Activated T-cell treated with anti-CD3 and anti-CD28 coated beads, Interleukin-2, amount 50 U/mL, for 72 hours (primary cell): Measurements from ENCODE around the gene TUBGCP2. TPM values are rescaled to one million over a fixed set of nuclear protein-coding genes. Genes with fewer than 3 reads are reported as not detected.

ENCODE experiments used
- ATAC-seq, 2 donors: fragments of 150-1000 bp; cut with Tn5 transposase; replicated peaks in 1 of 2; 2 replicates each; pipeline ENCODE4 v1.10.0; 2021; ENCODE audit warnings: moderate library complexity in 2 of 2, mild to moderate bottlenecking in 1 of 2
- DNase-seq, 2 donors: peaks; one replicate each; pipeline ENCODE4 v3.0.0; 2021 to 2022; ENCODE audit warnings: mixed read lengths in 1 of 2
- H3K27ac Mint-ChIP-seq: one replicate; pipeline ENCODE4 v1.8.0; 2022; ENCODE audit warnings: mild to moderate bottlenecking, moderate library complexity, mixed read lengths
- H3K27me3 Mint-ChIP-seq: one replicate; pipeline ENCODE4 v1.8.0; 2022; ENCODE audit warnings: low read depth, mixed read lengths
- H3K36me3 Mint-ChIP-seq, 2 donors: one replicate each; pipeline ENCODE4 v1.8.0; 2022; ENCODE audit warnings: mixed read lengths in 2 of 2, mild to moderate bottlenecking in 1 of 2; ENCODE audit not compliant: insufficient read depth in 2 of 2
- H3K4me1 Mint-ChIP-seq: one replicate; pipeline ENCODE4 v1.8.0; 2022; ENCODE audit warnings: low read depth, mixed read lengths
- H3K4me3 Mint-ChIP-seq, 2 donors: one replicate each; pipeline ENCODE4 v1.8.0; 2022; ENCODE audit warnings: mild to moderate bottlenecking in 2 of 2, mixed read lengths in 2 of 2, moderate library complexity in 2 of 2
- H3K9me3 Mint-ChIP-seq, 2 donors: one replicate each; pipeline ENCODE4 v1.8.0; 2022; ENCODE audit warnings: mixed read lengths in 2 of 2
- total RNA-seq, 2 donors: library from RNA; stranded (reverse); gene quantifications; one replicate each; pipeline ENCODE4 v1.2.3, GENCODE V29; 2022

TUBGCP2 gene
- total RNA-seq, 2 donors from 2014 or later: 50.9 to 51.2 TPM

DNA sequence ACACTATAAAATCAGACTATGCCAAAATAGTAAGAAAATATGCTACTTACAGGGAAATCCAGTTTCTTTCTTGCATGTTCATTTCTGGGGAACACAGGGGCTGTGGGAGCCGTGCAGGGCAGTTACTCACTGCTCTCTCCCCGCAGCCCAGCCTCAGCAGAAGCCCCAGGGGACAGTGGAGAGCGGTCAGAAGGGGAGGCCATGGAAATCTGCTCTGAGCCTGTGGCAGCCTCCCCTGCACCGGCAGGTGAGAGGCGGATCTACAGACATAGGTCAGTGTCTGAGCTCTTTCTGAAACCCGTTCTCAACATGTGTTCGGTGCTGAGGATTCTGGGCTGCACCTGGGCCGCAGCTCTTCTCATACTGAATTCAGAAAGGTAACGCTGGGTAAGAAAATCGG, 2.9 kb upstream of the TUBGCP2 start:
- no peak overlapping the region for H3K27ac Mint-ChIP-seq

DNA sequence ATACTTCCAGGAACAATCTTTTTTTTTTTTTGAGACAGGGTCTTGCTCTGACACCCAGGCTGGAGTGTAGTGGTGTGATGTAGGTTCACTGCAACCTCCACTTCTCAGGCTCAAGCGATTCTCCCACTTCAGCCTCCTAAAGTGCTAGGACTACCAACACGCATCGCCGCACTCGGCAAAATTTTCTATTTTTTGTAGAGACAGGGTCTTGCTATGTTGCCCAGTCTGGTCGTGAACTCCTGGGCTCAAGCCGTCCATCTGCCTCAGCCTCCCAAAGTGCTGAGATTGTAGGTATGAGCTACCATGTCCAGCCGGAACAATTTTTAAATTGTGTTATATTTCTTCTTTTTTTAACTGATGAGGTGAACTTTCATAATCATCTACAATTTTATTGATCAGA, 2.1 kb upstream of the TUBGCP2 start:
- Mint-ChIP-seq H3K4me3 (no peak overlapping the region), H3K9me3 (no peaks in the 10 kb centered on the region), H3K27me3 (no peaks in the 10 kb centered on the region), H3K27ac (no peak overlapping the region), H3K36me3 (peaks cover 4 to 5% of the 10 kb centered on the region in 2 donors), H3K4me1 (peaks cover 16% of the 10 kb centered on the region)
- ATAC-seq (no peak), DNase-seq (no peak)

More for the DNA sequence above, 2.9 kb upstream of the TUBGCP2 start:
- DNase-seq (no peak), ATAC-seq (no peak)
- Mint-ChIP-seq H3K4me1 (peaks cover 15% of the 10 kb centered on the region), H3K36me3 (peaks cover 4 to 5% of the 10 kb centered on the region in 2 donors), H3K27me3 (no peaks in the 10 kb centered on the region), H3K4me3 (no peak overlapping the region), H3K9me3 (no peaks in the 10 kb centered on the region)

DNA sequence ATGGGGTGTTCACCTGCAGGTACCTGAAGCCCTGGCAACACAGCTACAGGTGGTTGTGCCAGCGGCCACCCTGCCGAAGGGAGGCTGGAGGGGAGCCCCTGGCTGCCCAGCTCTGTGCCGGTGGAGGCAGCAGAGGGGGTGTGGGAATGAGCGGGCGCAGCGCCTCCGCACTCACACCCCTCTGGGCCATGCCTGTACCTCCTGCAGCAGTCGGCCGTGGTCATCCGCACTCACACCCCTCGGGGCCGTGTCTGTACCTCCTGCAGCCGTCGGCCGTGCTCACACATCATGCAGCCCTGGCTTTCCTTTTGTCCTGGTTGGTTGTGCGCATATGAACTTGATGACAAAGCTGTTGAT, 1.7 kb upstream of the TUBGCP2 start:
- Mint-ChIP-seq H3K27ac (no peak overlapping the region), H3K9me3 (no peaks in the 10 kb centered on the region), H3K36me3 (peaks cover 4 to 5% of the 10 kb centered on the region in 2 donors), H3K4me1 (peaks cover 19% of the 10 kb centered on the region), H3K4me3 (peak overlapping the region in 1 of 2 donors; percentile 78), H3K27me3 (no peaks in the 10 kb centered on the region)
- ATAC-seq (no peak), DNase-seq (no peak)

DNA sequence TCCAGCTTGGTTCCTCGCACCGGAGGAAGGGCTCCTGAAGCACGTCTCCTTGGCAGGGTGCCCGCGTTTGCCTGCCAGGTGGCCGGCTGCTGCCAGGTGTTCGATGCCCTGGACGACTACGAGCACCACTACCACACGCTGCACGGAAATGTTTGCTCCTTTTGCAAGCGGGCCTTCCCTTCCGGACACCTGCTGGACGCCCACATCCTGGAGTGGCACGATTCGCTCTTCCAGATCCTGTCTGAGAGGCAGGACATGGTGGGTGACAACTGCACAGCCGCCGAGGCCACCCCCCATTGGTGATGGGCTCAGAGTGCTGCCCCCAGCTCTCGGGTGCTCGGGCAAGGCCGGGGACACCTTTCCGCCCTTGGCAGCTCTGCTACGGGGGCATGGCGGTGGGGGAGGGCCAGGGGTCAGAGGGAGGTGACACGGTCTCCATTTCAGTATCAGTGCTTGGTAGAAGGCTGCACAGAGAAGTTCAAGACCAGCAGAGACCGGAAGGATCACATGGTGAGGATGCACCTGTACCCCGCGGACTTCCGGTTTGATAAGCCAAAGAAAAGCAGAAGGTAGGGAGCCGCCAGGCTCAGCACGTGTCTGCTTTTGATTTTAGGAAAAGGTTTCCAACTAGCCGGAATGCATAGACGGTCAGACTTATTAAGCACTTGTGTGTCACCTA, 1.2 kb upstream of the TUBGCP2 start:
- no peaks in the 10 kb centered on the region for H3K27me3 Mint-ChIP-seq
- H3K27ac Mint-ChIP-seq: no peak overlapping the region
- H3K4me3 Mint-ChIP-seq: peak overlapping the region; percentile 37 to 78
- H3K9me3 Mint-ChIP-seq: no peaks in the 10 kb centered on the region
- ATAC-seq (no peak), DNase-seq (no peak)
- peaks cover 4 to 5% of the 10 kb centered on the region in 2 donors for H3K36me3 Mint-ChIP-seq
- H3K4me1 Mint-ChIP-seq: peaks cover 24% of the 10 kb centered on the region

DNA sequence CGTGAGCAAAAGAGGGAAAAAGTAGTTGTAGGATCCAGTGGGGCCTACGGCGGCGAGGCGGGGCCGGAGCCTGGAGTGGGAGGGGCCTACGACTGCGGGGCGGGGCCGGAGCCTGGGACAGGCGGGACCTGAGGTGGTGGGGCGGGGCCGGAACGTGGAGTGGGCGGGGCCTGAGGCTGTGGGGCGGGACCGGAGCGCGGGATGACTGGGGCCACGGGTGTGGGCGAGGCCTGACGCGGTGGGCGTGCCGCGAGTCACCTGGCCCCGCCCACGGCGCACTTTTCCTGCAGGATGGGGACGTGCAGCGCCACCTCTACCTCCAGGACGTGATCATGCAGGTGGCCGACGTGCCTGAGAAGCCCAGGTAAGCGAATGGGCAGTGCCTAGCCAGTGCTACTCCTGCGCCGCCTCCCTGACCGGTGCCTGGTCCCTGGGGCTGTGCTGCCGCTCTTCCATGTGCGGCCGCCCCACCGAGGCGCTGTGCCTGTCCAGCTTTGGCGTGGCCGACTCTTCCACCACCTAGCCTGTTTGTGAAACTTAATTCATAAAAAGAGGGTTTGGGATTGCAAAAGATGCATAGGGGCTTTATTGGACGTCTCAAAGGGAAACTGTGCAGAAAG, 538 bp upstream of the TUBGCP2 start:
- no peaks in the 10 kb centered on the region for H3K9me3 Mint-ChIP-seq
- DNase-seq (peak; percentile 92 to 96), ATAC-seq (peak; percentile 88)
- H3K36me3 Mint-ChIP-seq: peaks cover 4 to 5% of the 10 kb centered on the region in 2 donors
- H3K4me3 Mint-ChIP-seq: peak overlapping the region; percentile 74 to 78
- peak overlapping the region; percentile 54 for H3K27ac Mint-ChIP-seq
- H3K4me1 Mint-ChIP-seq: peaks cover 30% of the 10 kb centered on the region
- no peaks in the 10 kb centered on the region for H3K27me3 Mint-ChIP-seq

DNA sequence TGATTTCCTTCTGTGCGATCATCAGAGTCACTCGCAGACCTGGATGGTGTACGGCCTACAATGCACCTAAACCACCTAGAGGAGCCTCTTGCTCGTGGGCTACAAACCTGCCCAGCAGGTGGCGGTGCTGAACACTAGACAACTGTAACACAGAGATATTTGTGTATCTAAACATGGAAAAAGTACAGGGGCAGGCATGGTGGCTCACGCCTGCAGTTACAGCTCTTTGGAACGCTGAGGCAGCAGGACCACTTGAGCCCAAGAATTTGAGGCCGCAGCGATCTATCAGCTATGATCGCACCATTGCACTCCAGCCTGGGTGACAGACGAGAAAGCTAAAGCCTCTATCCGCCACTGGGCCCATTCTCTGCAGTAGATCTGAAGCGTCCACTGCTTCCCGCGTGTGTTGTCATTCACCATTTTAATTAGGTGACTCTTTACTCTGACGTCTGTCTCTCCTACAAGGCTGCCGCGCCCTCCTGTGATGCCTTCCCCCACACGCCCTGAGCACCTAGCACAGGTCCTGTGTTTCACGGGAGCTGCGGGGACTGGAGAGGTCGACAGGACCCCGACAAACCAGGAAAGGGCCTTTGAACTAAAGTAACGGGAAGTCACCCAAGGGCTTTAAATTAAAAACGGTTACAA, 774 bp downstream of the TUBGCP2 start:
- peaks cover 34% of the 10 kb centered on the region for H3K4me1 Mint-ChIP-seq
- peak overlapping the region; percentile 97 to 98 for H3K4me3 Mint-ChIP-seq
- ATAC-seq (peak; percentile 44 to 50), DNase-seq (peak; percentile 86 to 88)
- H3K27me3 Mint-ChIP-seq: no peaks in the 10 kb centered on the region
- peak overlapping the region; percentile 99 for H3K27ac Mint-ChIP-seq
- H3K9me3 Mint-ChIP-seq: no peaks in the 10 kb centered on the region
- H3K36me3 Mint-ChIP-seq: peaks cover 4 to 5% of the 10 kb centered on the region in 2 donors

DNA sequence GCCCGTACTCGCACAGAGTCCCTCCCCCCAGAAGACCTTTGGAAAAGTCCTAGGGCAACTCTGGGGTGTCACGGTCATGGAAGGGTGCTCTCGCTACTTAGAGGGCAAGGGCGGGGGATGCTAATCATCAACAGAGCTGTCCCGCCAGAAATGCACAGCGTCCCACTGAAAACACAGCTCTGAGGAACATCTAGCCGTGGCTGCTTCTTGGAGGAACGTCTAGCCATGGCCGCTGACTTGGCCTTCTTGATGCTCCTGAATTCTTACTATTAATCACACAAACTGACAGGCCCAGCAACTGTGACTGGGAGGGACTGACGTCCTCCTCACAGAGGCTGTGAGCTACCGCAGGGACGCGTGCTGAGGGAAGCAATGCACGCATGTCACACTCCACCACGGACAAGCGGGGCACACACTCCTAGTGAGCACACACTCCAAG, 1.7 kb downstream of the TUBGCP2 start:
- H3K4me3 Mint-ChIP-seq: peak overlapping the region; percentile 97 to 98
- H3K27me3 Mint-ChIP-seq: no peaks in the 10 kb centered on the region
- ATAC-seq: no peak
- H3K4me1 Mint-ChIP-seq: peaks cover 34% of the 10 kb centered on the region
- no peak overlapping the region for H3K27ac Mint-ChIP-seq
- peaks cover 4 to 5% of the 10 kb centered on the region in 2 donors for H3K36me3 Mint-ChIP-seq
- DNase-seq: no peak
- no peaks in the 10 kb centered on the region for H3K9me3 Mint-ChIP-seq

DNA sequence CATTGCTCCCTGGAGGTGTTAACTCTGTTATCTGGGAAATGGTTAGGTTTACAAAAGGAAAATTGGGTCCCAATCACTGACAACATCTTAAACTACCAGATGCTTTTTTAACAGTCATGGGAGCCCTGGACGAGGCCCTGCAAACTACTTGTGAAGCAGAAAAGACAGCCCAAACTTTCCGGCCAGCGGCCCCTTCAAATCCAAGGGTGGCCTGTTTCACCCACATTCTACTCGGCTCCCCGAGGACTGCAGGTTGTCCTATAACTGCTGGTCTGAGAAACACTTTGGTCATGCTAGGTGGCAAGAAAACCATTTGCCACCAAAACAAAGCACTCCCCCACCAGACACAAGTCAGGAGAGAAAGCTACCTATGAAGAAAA, 2.6 kb downstream of the TUBGCP2 start:
- Mint-ChIP-seq H3K27ac (no peak overlapping the region), H3K4me1 (peaks cover 34% of the 10 kb centered on the region), H3K4me3 (no peak overlapping the region), H3K36me3 (peaks cover 4 to 5% of the 10 kb centered on the region in 2 donors), H3K9me3 (no peaks in the 10 kb centered on the region), H3K27me3 (no peaks in the 10 kb centered on the region)
- ATAC-seq: no peak
- DNase-seq: no peak

DNA sequence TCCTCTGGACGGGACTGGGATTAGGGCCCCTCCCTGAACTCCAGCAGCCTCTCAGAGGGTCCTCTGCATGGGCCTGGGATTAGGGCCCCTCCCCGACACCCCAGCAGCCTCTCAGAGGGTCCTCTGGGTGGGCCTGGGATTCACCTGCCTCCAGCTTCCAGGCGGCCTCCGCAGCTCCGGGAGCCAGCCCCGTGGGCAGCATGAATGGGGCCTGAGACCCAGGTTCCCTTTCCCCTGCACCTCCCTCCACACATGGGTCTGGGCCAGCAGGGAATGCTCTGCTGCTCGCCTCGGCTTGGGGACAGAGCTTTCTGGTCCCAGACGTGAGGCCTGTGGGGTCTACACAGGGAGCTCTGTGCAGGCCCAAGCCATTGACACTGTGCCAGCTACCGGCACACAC, 5.5 kb downstream of the TUBGCP2 start:
- DNase-seq: no peak
- Mint-ChIP-seq H3K4me3 (no peak overlapping the region), H3K36me3 (peaks cover 4 to 10% of the 10 kb centered on the region in 2 donors), H3K9me3 (no peaks in the 10 kb centered on the region), H3K4me1 (peaks cover 34% of the 10 kb centered on the region), H3K27me3 (no peaks in the 10 kb centered on the region), H3K27ac (no peak overlapping the region)
- ATAC-seq: no peak

DNA sequence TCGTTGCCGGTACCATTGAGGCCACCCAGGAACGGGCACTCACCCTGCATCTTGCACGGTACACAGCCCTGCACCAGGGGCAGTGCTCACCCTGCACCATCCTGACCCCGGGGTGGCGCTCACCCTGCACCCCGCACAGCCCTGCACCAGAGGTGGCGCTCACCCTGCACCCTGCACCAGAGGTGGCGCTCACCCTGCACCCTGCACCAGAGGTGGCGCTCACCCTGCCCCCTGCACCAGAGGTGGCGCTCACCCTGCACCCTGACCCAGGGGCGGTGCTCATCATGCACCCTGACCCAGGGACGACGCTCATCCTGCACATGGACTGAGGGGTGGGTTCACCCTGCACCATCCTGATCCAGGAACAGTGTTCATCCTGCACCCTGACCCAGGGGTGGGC, 6.4 kb downstream of the TUBGCP2 start:
- no peak overlapping the region for H3K27ac Mint-ChIP-seq
- H3K9me3 Mint-ChIP-seq: no peaks in the 10 kb centered on the region
- peaks cover 25% of the 10 kb centered on the region for H3K4me1 Mint-ChIP-seq
- no peaks in the 10 kb centered on the region for H3K27me3 Mint-ChIP-seq
- ATAC-seq (no peak), DNase-seq (no peak)
- no peak overlapping the region for H3K4me3 Mint-ChIP-seq
- peaks cover 0 to 9% of the 10 kb centered on the region in 2 donors for H3K36me3 Mint-ChIP-seq

DNA sequence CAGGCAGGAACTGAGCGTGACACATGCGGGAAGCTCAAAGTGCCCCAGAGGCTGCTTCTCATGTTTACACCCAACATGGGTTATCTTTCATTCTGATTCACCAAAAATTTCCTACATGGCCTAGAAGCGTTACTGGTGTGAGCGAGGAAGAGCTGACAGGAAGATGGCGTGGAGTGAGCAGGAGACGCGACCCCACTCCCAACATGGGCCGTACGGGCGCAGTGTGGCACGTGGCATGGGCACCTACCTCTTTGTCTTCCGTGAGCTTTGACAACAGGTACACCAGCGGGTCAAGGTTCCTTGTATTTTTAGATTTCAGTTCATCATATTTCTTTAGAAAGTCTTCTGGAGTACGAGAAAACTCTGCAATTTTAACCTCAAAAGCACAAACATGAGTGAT, 8.9 kb downstream of the TUBGCP2 start:
- peaks cover 2 to 11% of the 10 kb centered on the region in 2 donors for H3K36me3 Mint-ChIP-seq
- no peak overlapping the region for H3K27ac Mint-ChIP-seq
- no peak overlapping the region for H3K4me3 Mint-ChIP-seq
- H3K9me3 Mint-ChIP-seq: no peaks in the 10 kb centered on the region
- no peaks in the 10 kb centered on the region for H3K27me3 Mint-ChIP-seq
- H3K4me1 Mint-ChIP-seq: peaks cover 8% of the 10 kb centered on the region
- DNase-seq: no peak
- ATAC-seq: no peak

DNA sequence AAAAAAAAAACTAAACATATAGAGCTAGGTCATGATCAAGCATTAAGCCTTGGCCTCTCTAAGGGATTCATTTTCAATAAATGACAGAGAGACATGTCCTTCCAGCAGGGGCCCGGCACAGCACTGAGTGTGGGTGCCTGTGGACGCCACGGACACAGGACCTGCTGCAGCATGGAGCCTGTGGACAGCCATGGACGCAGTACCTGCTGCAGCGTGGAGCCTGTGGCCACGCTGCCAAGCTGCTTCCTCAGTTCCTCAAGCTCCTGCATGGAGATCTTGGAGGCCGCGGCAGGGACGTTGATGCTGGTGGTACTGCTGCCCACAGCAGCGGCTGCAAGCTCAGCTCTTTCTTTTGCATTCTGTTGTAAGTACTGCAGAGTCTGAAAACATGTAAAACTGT, 9.4 kb downstream of the TUBGCP2 start:
- Mint-ChIP-seq H3K27me3 (no peaks in the 10 kb centered on the region), H3K27ac (no peak overlapping the region), H3K4me3 (no peak overlapping the region), H3K36me3 (peaks cover 2 to 16% of the 10 kb centered on the region in 2 donors), H3K4me1 (peaks cover 8% of the 10 kb centered on the region), H3K9me3 (no peaks in the 10 kb centered on the region)
- no peak for DNase-seq
- ATAC-seq: no peak

DNA sequence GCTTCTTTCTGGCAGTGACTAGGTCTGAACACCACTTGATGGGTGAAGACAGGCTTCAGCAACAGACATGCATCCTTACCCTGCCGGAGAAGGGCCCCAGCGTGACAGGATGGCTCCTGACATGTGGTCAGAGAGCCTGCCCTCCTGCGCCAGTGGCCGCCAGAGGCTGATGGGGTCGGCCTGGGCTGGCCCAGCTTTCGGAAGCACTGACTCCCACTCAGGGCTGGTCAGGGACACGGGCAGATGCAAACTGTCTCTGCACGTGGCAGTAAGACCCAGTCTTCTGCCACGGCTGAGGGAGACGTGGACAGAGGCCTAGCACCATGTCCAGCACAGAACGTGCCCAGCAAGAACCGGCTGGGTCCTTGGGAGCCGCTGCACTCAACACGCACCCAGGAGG, 10.2 kb downstream of the TUBGCP2 start:
- H3K4me1 Mint-ChIP-seq: peaks cover 10% of the 10 kb centered on the region
- no peak overlapping the region for H3K4me3 Mint-ChIP-seq
- no peaks in the 10 kb centered on the region for H3K27me3 Mint-ChIP-seq
- no peak overlapping the region for H3K27ac Mint-ChIP-seq
- no peaks in the 10 kb centered on the region for H3K9me3 Mint-ChIP-seq
- peaks cover 2 to 16% of the 10 kb centered on the region in 2 donors for H3K36me3 Mint-ChIP-seq
- no peak for ATAC-seq
- no peak for DNase-seq
